ENCODE measurements around the gene CSRP3.

DNA sequence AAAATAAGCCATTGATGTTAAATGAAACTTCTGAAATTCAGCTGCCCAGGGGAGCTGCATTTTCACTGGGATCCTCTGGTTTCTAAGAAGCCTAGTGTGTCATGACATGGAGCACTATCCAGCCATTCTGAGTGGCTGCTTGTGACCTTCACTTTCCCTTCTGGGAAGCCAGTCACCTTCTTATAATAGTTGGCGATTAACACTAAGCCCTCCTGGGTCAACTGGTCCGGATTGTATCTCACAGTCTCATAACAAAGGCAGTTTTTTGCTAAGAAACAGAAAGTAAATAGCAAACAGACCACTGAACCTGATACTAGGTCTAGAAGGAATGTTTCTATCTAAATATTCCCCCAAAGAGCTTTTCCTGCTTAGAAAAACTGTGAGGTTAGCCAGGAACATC, 7.9 kb downstream of the CSRP3 start:
- TF ChIP-seq, protein P1, sequence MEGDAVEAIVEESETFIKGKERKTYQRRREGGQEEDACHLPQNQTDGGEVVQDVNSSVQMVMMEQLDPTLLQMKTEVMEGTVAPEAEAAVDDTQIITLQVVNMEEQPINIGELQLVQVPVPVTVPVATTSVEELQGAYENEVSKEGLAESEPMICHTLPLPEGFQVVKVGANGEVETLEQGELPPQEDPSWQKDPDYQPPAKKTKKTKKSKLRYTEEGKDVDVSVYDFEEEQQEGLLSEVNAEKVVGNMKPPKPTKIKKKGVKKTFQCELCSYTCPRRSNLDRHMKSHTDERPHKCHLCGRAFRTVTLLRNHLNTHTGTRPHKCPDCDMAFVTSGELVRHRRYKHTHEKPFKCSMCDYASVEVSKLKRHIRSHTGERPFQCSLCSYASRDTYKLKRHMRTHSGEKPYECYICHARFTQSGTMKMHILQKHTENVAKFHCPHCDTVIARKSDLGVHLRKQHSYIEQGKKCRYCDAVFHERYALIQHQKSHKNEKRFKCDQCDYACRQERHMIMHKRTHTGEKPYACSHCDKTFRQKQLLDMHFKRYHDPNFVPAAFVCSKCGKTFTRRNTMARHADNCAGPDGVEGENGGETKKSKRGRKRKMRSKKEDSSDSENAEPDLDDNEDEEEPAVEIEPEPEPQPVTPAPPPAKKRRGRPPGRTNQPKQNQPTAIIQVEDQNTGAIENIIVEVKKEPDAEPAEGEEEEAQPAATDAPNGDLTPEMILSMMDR (conservative IDR thresholded peaks at IDR 0.05), result no peak
- no peak for TF ChIP-seq EZH2 (IDR thresholded peaks at IDR 0.05; ENCODE audit: low read depth)
